HL-60/S4 (cell line): ENCODE data around the gene GRK1.

Experiments
- in situ Hi-C: fragments of 300-500 bp; cut with MboI; formaldehyde crosslinking; loops from 2 replicates; pipeline ENCODE4 v1.14.3; 2022; ENCODE audit warnings: low sequenced_read_pairs

GRK1 gene

GRCh38 chr13:113632706-113633484 is 34.1 kb upstream of the GRK1 start:
- in situ Hi-C loops, result no loop called here

DNA sequence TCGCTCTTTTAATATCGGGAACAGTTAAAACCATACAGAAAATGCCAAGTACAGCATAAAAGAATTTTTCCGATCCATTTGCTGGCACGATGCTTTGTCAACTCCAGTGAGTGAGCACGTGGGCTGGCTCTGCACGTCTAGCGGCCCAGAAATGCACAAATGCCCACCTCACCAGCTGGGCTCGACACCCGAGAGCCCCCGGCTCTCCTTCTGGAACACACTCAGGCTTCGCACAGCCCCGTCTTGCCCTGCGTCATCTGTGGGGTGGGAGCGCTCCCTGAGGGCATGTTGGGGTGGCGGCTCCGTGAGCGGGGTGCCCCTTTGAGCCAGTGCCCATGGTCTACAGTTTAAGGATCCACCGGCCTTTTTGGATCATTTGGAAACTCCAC is 33.5 kb upstream of the GRK1 start:
- in situ Hi-C loops, result no loop called here

- in situ Hi-C loops, result no loop called here
Measured at GRCh38 chr13:113634279-113635047, 32.6 kb upstream of the GRK1 start.

DNA sequence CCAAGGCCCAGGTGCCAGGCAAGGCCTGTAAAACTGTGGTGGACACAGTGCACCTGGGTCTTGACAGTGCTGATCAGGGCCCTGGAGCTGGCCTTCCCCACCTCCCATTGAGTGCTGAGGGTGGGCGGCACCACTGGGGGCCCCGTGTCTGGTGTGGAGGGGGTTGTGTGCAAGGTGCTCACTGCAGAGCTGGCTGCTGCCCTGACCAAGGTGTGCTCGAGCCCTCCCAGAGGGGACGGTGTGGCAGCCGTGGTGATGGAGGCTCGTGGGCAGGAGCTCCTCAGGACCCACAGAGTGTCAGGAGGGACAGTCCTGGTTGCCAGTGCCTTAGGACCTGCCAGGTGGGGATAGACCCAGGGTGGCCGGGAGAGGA is 32.0 kb upstream of the GRK1 start:
- in situ Hi-C loops, result no loop called here

DNA sequence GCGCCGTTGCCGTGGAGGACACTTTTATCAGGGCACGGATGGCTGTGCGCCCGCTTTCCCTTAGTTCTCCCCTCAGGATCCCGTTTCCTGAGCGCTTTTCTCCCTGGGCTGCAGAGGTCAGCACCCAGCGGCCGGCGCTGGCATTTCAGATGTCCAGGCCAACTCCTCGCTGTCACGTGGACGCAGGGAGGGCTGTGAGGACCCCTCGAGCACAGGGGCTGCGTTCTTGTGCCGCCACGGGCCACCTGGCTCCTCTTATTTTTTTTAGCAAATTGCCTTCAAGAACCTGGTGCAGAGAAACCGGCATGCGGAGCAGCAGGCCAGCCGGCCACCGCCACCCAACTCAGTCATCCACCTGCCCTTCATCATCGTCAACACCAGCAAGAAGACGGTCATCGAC is 31.3 kb upstream of the GRK1 start:
- in situ Hi-C loops, result no loop called here

GRCh38 chr13:113636266-113636963 is 30.6 kb upstream of the GRK1 start:
- in situ Hi-C loops, result no loop called here

GRCh38 chr13:113637262-113638160 is 29.5 kb upstream of the GRK1 start:
- in situ Hi-C loops, result no loop called here

- in situ Hi-C loops, result no loop called here
Measured at GRCh38 chr13:113638173-113638746, 28.8 kb upstream of the GRK1 start.

GRCh38 chr13:113638806-113639205 is 28.2 kb upstream of the GRK1 start:
- in situ Hi-C loops, result no loop called here

GRCh38 chr13:113639616-113640262 is 27.3 kb upstream of the GRK1 start:
- in situ Hi-C loops, result no loop called here

DNA sequence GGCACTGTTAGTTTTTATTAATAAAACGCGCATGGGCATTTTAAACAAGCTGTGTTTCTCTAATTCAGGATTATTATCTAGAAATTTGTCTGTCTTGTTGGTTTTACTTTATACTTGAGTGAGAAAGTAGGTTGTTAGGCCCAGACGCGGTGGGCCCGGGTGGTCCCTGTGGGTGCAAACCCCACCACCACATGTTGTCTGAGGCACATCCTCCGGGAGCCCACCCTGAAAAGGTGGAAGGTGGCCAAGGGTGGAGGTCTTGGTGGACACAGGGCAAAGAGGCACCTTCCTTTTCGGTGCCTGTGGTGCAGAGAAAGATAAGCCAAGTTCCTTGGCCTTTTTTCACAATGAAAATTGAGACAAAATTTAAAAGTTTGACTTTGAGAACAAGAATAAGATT is 25.6 kb upstream of the GRK1 start:
- in situ Hi-C loops, result no loop called here

DNA sequence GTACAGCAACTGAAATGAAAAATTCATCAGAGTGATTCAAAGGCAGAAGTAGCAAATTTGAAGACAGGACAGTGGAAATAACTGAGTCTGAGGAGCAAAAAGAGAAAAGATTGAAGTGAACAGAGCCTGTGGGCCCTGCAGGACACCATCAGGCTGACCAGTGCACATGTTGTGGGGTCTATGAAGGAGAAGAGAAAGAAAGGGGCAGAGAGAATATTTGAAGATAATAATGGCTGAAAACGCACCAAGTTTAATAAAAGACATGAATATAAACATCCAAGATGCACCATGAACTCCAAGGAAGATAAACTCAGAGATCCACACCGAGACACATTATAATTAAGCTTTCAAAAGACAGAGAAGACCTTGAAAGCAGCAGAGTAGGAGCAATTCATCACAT is 24.5 kb upstream of the GRK1 start:
- in situ Hi-C loops, result no loop called here

- in situ Hi-C loops, result no loop called here
Measured at GRCh38 chr13:113643593-113643992, 23.4 kb upstream of the GRK1 start.

DNA sequence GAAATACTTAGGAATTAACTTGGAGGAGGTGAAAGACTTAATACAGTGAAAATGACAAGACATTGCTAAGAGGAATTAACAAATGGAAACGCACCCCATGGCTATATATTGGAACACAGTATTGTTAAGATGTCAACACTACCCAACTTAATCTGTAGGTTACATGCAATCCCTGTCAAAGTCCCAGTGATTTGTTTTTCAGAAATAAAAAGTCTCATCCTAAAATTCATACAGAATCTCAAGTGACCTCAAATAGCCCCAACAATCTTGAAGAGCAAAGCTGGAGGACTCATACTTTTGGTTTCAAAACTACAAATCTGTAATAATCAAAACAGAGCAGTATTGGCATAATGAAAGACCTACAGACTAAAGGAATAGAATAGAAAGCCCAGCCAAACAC is 22.2 kb upstream of the GRK1 start:
- in situ Hi-C loops, result no loop called here

DNA sequence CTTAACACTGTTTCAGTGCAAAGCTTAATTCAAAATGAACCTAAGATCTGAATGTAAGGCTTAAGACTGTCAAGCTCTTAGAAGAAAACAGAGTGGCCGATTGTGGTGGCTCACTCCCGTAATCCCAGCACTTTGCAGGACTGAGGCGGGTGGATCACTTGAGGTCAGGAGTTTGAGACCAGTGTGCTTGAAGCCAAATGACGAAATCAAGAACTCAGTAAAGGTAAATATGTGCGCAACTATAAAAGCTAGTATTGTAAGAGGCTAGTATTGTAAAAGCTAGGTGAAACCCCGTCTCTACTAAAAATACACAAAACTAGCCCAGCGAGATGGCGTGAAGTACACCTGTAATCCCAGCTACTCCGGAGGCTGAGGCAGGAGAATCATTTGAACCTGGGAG is 21.7 kb upstream of the GRK1 start:
- in situ Hi-C loops, result no loop called here

GRCh38 chr13:113646376-113646775 is 20.6 kb upstream of the GRK1 start:
- in situ Hi-C loops, result no loop called here

DNA sequence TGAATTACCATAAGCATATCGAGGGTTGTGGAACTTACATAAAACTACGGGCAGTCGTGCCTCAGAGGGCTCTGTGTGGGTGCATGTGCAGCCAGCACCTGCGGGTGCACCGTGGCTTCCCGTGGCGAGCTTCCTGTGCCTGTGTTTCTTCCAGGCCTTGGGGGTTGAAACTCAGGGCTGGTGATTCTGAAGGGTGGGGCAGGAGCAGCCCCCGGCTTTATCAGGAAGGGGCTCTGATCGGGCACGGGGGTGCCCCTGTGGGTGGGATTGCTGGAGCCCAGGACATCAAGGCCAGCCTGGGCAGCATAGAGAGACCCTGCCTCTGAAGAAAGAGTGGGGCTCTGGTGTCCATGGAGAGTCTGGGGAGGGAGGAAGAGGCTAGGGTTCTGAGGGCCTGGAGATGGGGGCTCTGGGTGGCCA is 20.1 kb upstream of the GRK1 start:
- in situ Hi-C loops, result no loop called here

GRCh38 chr13:113647351-113648215 is 19.4 kb upstream of the GRK1 start:
- in situ Hi-C loops, result no loop called here

- in situ Hi-C loops, result no loop called here
Measured at GRCh38 chr13:113648216-113648610, 18.8 kb upstream of the GRK1 start.
